GM23338 (cell line): ENCODE data around the gene ALDH5A1.

Experiments used
- EZH2 ChIP-seq: fragments of 200-600 bp; sonication (generic); IDR thresholded peaks from one replicate; pipeline ENCODE4 v1.8.0; 2017; ENCODE audit warnings: antibody characterized with exemption, mild to moderate bottlenecking, low read depth; ENCODE audit not compliant: unreplicated experiment
- TF ChIP-seq, protein P1 (sequence below), 2 experiments: fragments of 200-600 bp in 1 of 2; sonication (generic) in 1 of 2; conservative IDR thresholded peaks; 2 replicates each; pipeline versions ENCODE4 v1.5.1 to v1.6.1; 2016 to 2017; ENCODE audit warnings: antibody characterized with exemption in 2 of 2, low read depth in 2 of 2, mild to moderate bottlenecking in 2 of 2, moderate library complexity in 1 of 2
- TF ChIP-seq, protein P2 (sequence below): IDR thresholded peaks from one replicate; pipeline ENCODE4 v1.6.1; 2018; ENCODE audit warnings: antibody characterized with exemption; ENCODE audit not compliant: unreplicated experiment

- TF ChIP-seq, protein P1, sequence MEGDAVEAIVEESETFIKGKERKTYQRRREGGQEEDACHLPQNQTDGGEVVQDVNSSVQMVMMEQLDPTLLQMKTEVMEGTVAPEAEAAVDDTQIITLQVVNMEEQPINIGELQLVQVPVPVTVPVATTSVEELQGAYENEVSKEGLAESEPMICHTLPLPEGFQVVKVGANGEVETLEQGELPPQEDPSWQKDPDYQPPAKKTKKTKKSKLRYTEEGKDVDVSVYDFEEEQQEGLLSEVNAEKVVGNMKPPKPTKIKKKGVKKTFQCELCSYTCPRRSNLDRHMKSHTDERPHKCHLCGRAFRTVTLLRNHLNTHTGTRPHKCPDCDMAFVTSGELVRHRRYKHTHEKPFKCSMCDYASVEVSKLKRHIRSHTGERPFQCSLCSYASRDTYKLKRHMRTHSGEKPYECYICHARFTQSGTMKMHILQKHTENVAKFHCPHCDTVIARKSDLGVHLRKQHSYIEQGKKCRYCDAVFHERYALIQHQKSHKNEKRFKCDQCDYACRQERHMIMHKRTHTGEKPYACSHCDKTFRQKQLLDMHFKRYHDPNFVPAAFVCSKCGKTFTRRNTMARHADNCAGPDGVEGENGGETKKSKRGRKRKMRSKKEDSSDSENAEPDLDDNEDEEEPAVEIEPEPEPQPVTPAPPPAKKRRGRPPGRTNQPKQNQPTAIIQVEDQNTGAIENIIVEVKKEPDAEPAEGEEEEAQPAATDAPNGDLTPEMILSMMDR (conservative IDR thresholded peaks at IDR 0.05; ENCODE audit: low read depth in 2 of 2): no peak
- no peak for TF ChIP-seq EZH2
- TF ChIP-seq, protein P2, sequence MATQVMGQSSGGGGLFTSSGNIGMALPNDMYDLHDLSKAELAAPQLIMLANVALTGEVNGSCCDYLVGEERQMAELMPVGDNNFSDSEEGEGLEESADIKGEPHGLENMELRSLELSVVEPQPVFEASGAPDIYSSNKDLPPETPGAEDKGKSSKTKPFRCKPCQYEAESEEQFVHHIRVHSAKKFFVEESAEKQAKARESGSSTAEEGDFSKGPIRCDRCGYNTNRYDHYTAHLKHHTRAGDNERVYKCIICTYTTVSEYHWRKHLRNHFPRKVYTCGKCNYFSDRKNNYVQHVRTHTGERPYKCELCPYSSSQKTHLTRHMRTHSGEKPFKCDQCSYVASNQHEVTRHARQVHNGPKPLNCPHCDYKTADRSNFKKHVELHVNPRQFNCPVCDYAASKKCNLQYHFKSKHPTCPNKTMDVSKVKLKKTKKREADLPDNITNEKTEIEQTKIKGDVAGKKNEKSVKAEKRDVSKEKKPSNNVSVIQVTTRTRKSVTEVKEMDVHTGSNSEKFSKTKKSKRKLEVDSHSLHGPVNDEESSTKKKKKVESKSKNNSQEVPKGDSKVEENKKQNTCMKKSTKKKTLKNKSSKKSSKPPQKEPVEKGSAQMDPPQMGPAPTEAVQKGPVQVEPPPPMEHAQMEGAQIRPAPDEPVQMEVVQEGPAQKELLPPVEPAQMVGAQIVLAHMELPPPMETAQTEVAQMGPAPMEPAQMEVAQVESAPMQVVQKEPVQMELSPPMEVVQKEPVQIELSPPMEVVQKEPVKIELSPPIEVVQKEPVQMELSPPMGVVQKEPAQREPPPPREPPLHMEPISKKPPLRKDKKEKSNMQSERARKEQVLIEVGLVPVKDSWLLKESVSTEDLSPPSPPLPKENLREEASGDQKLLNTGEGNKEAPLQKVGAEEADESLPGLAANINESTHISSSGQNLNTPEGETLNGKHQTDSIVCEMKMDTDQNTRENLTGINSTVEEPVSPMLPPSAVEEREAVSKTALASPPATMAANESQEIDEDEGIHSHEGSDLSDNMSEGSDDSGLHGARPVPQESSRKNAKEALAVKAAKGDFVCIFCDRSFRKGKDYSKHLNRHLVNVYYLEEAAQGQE: no peak
Measured at GRCh38 chr6:24546439-24546838, 51.7 kb downstream of the ALDH5A1 start.
